ENCODE results near the gene MEDAG.

MEDAG gene

DNA sequence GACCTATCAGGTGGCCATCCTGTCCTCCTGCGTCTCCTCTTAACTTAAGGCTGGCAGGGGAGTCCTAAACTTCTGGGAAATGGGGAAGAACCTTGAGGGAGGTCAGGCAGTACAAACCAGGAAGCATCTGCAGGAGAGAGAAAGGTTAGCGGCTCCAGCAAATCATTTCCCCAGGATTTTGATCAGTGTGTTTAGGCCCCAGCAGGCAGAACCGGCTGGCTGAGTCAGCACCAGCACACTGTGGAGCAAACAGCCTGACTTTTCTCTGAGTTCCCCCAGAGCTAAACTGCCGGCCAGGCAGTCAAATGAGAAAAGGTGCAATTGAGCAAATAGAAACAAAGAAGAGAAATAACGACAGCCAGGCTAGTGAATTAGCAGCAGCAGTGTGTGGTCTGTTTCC is 46.7 kb upstream of the MEDAG start:
- ChIA-PET POLR2A (no interaction called here), CTCF (interaction anchor here (0.7 kb wide), 1 partner anchor 123 kb away, joined by 4 read pairs; no protein-coding TSS in a partner anchor)
- H3K36me3 ChIP-seq (ENCODE audit: control insufficient read depth in 2 of 2, insufficient read depth in 1 of 2, low read length in 2 of 2): no peaks in the 10 kb centered on the region
- TF ChIP-seq ZSCAN30 (tag by site-specific recombination; IDR thresholded peaks at IDR 0.05) (no peak), YY2 (tag by site-specific recombination; IDR thresholded peaks at IDR 0.05) (no peak), ZNF175 (tag by site-specific recombination; IDR thresholded peaks at IDR 0.05) (no peak), ZNF629 (tag by site-specific recombination; IDR thresholded peaks at IDR 0.05) (no peak)
- no peak overlapping the region for H3K27ac ChIP-seq (ENCODE audit: extremely low read depth, low read depth, low read length)
- H3K4me3 ChIP-seq (ENCODE audit: low read depth, low read length): no peak overlapping the region
- no peaks in the 10 kb centered on the region for H3K9me3 ChIP-seq (ENCODE audit: control insufficient read depth, insufficient read depth, low read depth, low read length)
- peaks cover 3% of the 10 kb centered on the region for H3K4me1 ChIP-seq (ENCODE audit: control insufficient read depth, insufficient read depth, low read length)

DNA sequence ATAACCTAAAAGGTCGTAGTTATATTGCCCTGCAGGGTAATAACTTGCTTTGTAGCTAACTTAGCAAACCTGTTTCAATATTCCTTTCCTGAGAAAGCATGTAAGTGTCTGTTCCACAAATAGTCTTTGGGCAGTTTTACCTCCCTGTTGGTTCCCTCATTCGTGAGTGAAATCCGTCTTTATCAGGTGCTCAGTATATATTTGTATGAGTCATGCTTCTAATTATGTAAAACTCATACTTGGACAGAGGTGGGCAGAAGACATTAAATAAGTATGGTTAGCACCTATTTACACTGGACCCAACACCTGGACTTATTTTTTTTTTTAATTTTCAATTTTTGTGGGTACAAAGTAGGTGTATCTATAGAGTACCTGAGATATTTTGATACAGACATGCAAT is 44.9 kb upstream of the MEDAG start:
- H3K36me3 ChIP-seq (ENCODE audit: control insufficient read depth in 2 of 2, insufficient read depth in 1 of 2, low read length in 2 of 2): no peaks in the 10 kb centered on the region
- TF ChIP-seq ZNF837 (tag by site-specific recombination; IDR thresholded peaks at IDR 0.05): no peak
- TF ChIP-seq ZNF555 (tag by site-specific recombination; conservative IDR thresholded peaks at IDR 0.05): no peak
- TF ChIP-seq ZNF274 (IDR thresholded peaks at IDR 0.05; ENCODE audit: low read length): no peak
- no peak for TF ChIP-seq ZNF274 (tag by site-specific recombination; IDR thresholded peaks at IDR 0.05; ENCODE audit: borderline replicate concordance)
- TF ChIP-seq, protein P1, sequence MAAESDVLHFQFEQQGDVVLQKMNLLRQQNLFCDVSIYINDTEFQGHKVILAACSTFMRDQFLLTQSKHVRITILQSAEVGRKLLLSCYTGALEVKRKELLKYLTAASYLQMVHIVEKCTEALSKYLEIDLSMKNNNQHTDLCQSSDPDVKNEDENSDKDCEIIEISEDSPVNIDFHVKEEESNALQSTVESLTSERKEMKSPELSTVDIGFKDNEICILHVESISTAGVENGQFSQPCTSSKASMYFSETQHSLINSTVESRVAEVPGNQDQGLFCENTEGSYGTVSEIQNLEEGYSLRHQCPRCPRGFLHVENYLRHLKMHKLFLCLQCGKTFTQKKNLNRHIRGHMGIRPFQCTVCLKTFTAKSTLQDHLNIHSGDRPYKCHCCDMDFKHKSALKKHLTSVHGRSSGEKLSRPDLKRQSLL (tag by site-specific recombination; IDR thresholded peaks at IDR 0.05): no peak
- no peak for TF ChIP-seq ZNF660 (tag by site-specific recombination; IDR thresholded peaks at IDR 0.05)
- peak; percentile 51; the same call in 1 of the 2 replicates for TF ChIP-seq ZNF10 (tag by site-specific recombination; IDR thresholded peaks at IDR 0.05)
- no peak for TF ChIP-seq FEZF1 (tag by site-specific recombination; IDR thresholded peaks at IDR 0.05)
- TF ChIP-seq KLF9 (tag by site-specific recombination; IDR thresholded peaks at IDR 0.05; ENCODE audit: low read depth): no peak
- H3K27ac ChIP-seq (ENCODE audit: extremely low read depth, low read depth, low read length): no peak overlapping the region
- H3K4me1 ChIP-seq (ENCODE audit: control insufficient read depth, insufficient read depth, low read length): peaks cover 3% of the 10 kb centered on the region
- ChIA-PET CTCF (no interaction called here), POLR2A (no interaction called here)
- H3K4me3 ChIP-seq (ENCODE audit: low read depth, low read length): no peak overlapping the region
- no peaks in the 10 kb centered on the region for H3K9me3 ChIP-seq (ENCODE audit: control insufficient read depth, insufficient read depth, low read depth, low read length)

DNA sequence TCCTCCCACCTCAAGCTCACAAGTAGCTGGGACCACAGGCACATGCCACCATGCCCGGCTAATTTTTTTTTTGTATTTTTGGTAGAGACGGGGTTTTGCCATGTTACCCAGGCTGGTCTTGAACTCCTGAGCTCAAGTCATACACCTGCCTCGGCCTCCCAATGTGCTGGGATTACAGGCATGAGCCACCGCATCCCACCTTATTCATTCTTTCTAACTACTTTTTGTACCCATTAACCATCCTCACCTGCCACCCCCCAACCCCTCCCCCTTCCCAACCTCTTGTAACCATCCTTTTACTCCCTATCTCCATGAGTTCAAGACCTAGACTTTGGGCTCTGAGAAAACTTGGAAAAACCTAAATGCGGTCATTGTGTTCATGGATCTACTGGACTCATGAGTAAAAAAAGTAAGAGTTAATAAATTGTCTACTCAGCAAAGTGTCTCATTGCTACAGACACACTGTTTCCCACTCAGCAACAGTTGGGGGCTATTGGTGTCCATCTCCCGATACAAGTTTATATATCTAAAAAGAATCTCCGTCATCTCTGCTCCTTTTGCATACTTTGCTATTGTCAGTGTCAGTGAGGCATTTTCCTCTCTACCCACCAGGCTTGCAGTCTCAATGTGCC is 44.1 kb upstream of the MEDAG start:
- Histone ChIP-seq H3K36me3 (ENCODE audit: control insufficient read depth in 2 of 2, insufficient read depth in 1 of 2, low read length in 2 of 2) (no peaks in the 10 kb centered on the region), H3K27ac (ENCODE audit: extremely low read depth, low read depth, low read length) (no peak overlapping the region), H3K4me1 (ENCODE audit: control insufficient read depth, insufficient read depth, low read length) (peaks cover 3% of the 10 kb centered on the region), H3K9me3 (ENCODE audit: control insufficient read depth, insufficient read depth, low read depth, low read length) (no peaks in the 10 kb centered on the region), H3K4me3 (ENCODE audit: low read depth, low read length) (no peak overlapping the region)
- POLR2A ChIA-PET: no interaction called here
- CTCF ChIA-PET: no interaction called here
- TF ChIP-seq, protein P2, sequence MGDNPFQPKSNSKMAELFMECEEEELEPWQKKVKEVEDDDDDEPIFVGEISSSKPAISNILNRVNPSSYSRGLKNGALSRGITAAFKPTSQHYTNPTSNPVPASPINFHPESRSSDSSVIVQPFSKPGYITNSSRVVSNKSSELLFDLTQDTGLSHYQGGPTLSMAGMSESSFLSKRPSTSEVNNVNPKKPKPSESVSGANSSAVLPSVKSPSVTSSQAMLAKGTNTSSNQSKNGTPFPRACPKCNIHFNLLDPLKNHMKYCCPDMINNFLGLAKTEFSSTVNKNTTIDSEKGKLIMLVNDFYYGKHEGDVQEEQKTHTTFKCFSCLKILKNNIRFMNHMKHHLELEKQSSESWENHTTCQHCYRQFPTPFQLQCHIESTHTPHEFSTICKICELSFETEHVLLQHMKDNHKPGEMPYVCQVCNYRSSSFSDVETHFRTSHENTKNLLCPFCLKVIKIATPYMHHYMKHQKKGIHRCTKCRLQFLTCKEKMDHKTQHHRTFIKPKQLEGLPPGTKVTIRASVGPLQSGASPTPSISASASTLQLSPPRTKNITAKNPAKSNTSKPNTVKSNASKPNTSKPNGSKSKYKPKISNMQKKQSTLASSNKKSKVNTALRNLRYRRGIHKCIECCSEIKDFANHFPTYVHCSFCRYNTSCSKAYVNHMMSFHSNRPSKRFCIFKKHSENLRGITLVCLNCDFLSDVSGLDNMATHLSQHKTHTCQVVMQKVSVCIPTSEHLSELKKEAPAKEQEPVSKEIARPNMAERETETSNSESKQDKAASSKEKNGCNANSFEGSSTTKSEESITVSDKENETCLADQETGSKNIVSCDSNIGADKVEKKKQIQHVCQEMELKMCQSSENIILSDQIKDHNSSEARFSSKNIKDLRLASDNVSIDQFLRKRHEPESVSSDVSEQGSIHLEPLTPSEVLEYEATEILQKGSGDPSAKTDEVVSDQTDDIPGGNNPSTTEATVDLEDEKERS (tag by site-specific recombination; IDR thresholded peaks at IDR 0.05): no peak
- TF ChIP-seq, protein P3, sequence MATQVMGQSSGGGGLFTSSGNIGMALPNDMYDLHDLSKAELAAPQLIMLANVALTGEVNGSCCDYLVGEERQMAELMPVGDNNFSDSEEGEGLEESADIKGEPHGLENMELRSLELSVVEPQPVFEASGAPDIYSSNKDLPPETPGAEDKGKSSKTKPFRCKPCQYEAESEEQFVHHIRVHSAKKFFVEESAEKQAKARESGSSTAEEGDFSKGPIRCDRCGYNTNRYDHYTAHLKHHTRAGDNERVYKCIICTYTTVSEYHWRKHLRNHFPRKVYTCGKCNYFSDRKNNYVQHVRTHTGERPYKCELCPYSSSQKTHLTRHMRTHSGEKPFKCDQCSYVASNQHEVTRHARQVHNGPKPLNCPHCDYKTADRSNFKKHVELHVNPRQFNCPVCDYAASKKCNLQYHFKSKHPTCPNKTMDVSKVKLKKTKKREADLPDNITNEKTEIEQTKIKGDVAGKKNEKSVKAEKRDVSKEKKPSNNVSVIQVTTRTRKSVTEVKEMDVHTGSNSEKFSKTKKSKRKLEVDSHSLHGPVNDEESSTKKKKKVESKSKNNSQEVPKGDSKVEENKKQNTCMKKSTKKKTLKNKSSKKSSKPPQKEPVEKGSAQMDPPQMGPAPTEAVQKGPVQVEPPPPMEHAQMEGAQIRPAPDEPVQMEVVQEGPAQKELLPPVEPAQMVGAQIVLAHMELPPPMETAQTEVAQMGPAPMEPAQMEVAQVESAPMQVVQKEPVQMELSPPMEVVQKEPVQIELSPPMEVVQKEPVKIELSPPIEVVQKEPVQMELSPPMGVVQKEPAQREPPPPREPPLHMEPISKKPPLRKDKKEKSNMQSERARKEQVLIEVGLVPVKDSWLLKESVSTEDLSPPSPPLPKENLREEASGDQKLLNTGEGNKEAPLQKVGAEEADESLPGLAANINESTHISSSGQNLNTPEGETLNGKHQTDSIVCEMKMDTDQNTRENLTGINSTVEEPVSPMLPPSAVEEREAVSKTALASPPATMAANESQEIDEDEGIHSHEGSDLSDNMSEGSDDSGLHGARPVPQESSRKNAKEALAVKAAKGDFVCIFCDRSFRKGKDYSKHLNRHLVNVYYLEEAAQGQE (tag by site-specific recombination; IDR thresholded peaks at IDR 0.05): no peak
- TF ChIP-seq KLF16 (tag by site-specific recombination; IDR thresholded peaks at IDR 0.05): no peak
- TF ChIP-seq, protein P4, sequence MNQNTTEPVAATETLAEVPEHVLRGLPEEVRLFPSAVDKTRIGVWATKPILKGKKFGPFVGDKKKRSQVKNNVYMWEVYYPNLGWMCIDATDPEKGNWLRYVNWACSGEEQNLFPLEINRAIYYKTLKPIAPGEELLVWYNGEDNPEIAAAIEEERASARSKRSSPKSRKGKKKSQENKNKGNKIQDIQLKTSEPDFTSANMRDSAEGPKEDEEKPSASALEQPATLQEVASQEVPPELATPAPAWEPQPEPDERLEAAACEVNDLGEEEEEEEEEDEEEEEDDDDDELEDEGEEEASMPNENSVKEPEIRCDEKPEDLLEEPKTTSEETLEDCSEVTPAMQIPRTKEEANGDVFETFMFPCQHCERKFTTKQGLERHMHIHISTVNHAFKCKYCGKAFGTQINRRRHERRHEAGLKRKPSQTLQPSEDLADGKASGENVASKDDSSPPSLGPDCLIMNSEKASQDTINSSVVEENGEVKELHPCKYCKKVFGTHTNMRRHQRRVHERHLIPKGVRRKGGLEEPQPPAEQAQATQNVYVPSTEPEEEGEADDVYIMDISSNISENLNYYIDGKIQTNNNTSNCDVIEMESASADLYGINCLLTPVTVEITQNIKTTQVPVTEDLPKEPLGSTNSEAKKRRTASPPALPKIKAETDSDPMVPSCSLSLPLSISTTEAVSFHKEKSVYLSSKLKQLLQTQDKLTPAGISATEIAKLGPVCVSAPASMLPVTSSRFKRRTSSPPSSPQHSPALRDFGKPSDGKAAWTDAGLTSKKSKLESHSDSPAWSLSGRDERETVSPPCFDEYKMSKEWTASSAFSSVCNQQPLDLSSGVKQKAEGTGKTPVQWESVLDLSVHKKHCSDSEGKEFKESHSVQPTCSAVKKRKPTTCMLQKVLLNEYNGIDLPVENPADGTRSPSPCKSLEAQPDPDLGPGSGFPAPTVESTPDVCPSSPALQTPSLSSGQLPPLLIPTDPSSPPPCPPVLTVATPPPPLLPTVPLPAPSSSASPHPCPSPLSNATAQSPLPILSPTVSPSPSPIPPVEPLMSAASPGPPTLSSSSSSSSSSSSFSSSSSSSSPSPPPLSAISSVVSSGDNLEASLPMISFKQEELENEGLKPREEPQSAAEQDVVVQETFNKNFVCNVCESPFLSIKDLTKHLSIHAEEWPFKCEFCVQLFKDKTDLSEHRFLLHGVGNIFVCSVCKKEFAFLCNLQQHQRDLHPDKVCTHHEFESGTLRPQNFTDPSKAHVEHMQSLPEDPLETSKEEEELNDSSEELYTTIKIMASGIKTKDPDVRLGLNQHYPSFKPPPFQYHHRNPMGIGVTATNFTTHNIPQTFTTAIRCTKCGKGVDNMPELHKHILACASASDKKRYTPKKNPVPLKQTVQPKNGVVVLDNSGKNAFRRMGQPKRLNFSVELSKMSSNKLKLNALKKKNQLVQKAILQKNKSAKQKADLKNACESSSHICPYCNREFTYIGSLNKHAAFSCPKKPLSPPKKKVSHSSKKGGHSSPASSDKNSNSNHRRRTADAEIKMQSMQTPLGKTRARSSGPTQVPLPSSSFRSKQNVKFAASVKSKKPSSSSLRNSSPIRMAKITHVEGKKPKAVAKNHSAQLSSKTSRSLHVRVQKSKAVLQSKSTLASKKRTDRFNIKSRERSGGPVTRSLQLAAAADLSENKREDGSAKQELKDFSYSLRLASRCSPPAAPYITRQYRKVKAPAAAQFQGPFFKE (tag by site-specific recombination; IDR thresholded peaks at IDR 0.05; ENCODE audit: borderline replicate concordance): no peak
- no peak for TF ChIP-seq ZNF596 (tag by site-specific recombination; IDR thresholded peaks at IDR 0.05)
